Gastroesophageal sphincter (tissue), 4 donors: ENCODE data around the gene ALPL. TPM values are rescaled to one million over a fixed set of nuclear protein-coding genes. Genes with fewer than 3 reads are reported as not detected.

ENCODE experiments used
- ATAC-seq: fragments of 150-250 bp; one replicate; pipeline ENCODE4 v1.9.1; 2016; ENCODE audit warnings: mild to moderate bottlenecking, moderate library complexity
- H3K27ac ChIP-seq, 4 donors: fragments of 200-600 bp; sonication (generic) in 3 of 4; 1 replicate in 3 of 4; 2 replicates in 1 of 4; pipeline ENCODE4 v1.5.1; 2016 to 2019
- H3K27me3 ChIP-seq: fragments of 200-600 bp; sonication (generic); one replicate; pipeline ENCODE4 v1.5.1; 2019
- H3K36me3 ChIP-seq, 2 donors: fragments of 200-600 bp; sonication (generic); one replicate each; pipeline ENCODE4 v1.5.1; 2019; ENCODE audit warnings: control low read depth in 1 of 2
- H3K4me1 ChIP-seq, 3 donors: fragments of 200-600 bp; sonication (generic); 1 replicate in 2 of 3; 2 replicates in 1 of 3; pipeline ENCODE4 v1.5.1; 2016 to 2019; ENCODE audit warnings: control low read depth in 2 of 3
- H3K4me3 ChIP-seq, 2 donors: fragments of 200-600 bp; sonication (generic); one replicate each; pipeline ENCODE4 v1.5.1; 2019; ENCODE audit warnings: mild to moderate bottlenecking in 1 of 2, moderate library complexity in 1 of 2
- H3K9me3 ChIP-seq, 3 donors: fragments of 200-600 bp; sonication (generic); one replicate each; pipeline ENCODE4 v1.5.1; 2017 to 2019; ENCODE audit warnings: control low read depth in 2 of 3
- EP300 ChIP-seq: sonication (generic); formaldehyde crosslinking; IDR thresholded peaks from one replicate; pipeline ENCODE4 v1.6.1; 2017; ENCODE audit warnings: antibody characterized with exemption, mild to moderate bottlenecking
- POLR2A ChIP-seq, 2 donors: fragments of 450-650 bp; IDR thresholded peaks; one replicate each; pipeline ENCODE4 v1.6.1; 2017; ENCODE audit warnings: antibody characterized with exemption in 2 of 2, mild to moderate bottlenecking in 2 of 2, moderate library complexity in 1 of 2
- POLR2AphosphoS5 ChIP-seq: sonication (generic); formaldehyde crosslinking; IDR thresholded peaks from one replicate; pipeline ENCODE4 v1.6.1; 2017; ENCODE audit warnings: antibody characterized with exemption
- WGBS, 2 donors: methylation state at CpG; one replicate each; pipeline ENCODE4 v1.1.5; 2018; ENCODE audit warnings: low coverage in 1 of 2; 5-methylcytosine and 5-hydroxymethylcytosine counted together
- total RNA-seq, 4 donors: library from RNA; depleted of rRNA; stranded (reverse); fragments of >200 nt; gene quantifications; one replicate each; pipeline ENCODE4 v1.1.0, GENCODE V29; 2016
- TF ChIP-seq, protein P1 (sequence below), 4 experiments: fragments of 200-600 bp in 2 of 4; fragments of 450-650 bp in 2 of 4; sonication (generic) in 1 of 4; IDR thresholded peaks; one replicate each; pipeline ENCODE4 v1.5.1; 2017 to 2019; ENCODE audit warnings: antibody characterized with exemption in 4 of 4, mild to moderate bottlenecking in 2 of 4, moderate library complexity in 2 of 4

The ALPL gene
- total RNA-seq, 4 donors from 2014 or later: 0.62 to 6.1 (median 3.9) TPM

DNA sequence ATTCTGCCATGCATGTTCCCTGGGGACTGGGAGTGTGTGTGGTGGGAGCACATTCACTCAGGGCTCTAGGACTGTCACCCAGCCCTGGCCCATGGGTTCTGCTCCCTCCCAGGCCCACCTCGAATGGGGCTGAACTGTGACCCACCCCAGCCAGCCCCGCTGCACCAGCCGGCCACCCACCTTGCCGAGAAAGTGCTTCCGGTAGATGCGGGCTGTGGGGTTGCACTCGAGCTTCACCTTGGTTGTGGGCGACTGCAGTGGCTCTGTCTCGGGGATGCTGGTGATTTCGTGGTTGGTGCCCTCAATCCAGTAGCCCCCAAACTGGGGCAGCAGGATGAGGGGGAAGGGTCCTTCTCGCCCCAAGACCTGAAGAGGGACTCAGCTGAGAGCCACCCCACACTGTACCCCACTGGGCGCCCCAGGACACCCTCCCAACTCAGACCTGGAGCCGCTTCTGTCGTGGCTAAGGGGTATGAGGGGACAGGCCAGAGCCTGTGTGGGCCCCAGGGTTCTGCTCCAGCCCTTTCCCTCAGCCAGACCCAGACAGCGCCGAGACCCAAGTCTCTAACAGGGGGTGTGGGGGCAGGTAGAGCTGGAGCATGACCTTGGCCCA is 108.0 kb downstream of the ALPL start:
- TF ChIP-seq, protein P1, sequence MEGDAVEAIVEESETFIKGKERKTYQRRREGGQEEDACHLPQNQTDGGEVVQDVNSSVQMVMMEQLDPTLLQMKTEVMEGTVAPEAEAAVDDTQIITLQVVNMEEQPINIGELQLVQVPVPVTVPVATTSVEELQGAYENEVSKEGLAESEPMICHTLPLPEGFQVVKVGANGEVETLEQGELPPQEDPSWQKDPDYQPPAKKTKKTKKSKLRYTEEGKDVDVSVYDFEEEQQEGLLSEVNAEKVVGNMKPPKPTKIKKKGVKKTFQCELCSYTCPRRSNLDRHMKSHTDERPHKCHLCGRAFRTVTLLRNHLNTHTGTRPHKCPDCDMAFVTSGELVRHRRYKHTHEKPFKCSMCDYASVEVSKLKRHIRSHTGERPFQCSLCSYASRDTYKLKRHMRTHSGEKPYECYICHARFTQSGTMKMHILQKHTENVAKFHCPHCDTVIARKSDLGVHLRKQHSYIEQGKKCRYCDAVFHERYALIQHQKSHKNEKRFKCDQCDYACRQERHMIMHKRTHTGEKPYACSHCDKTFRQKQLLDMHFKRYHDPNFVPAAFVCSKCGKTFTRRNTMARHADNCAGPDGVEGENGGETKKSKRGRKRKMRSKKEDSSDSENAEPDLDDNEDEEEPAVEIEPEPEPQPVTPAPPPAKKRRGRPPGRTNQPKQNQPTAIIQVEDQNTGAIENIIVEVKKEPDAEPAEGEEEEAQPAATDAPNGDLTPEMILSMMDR (IDR thresholded peaks at IDR 0.05): no peak
- TF ChIP-seq POLR2A (IDR thresholded peaks at IDR 0.05): no peak
- ATAC-seq: no peak
- WGBS, 2 donors: 87 to 93% methylated on average over 3 to 5 of the region's 16 CpGs

DNA sequence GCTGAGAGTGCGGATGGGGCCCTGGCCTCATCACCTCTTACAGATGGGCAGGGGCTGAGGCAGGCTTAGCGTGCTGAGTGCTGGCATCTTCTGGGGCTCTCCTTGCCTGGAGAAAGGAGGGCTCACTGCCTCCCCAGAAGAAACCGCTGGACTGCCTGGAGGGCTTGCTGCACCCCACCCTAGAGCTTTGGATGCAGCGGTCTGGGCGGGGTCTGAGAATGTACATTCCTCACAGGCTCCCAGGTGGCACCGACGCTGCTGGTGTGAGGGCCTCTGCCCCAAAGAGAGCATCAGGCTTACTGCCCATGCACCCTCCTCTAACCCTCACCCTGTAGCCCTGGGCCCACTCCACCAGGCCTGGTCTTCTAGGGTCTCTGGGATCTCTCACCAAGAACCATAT is 108.8 kb downstream of the ALPL start:
- no peak for ATAC-seq
- no CpG with 5 or more reads among the region's 7 CpGs for WGBS, 2 donors
- H3K27me3 ChIP-seq: peaks cover 11% of the 10 kb centered on the region

More for the DNA sequence above, 108.0 kb downstream of the ALPL start:
- Histone ChIP-seq H3K4me3 (no peak overlapping the region), H3K27ac (no peak overlapping the region), H3K27me3 (peaks cover 6% of the 10 kb centered on the region), H3K36me3 (no peaks in the 10 kb centered on the region), H3K4me1 (peaks cover 0 to 8% (median 0%) of the 10 kb centered on the region in 3 donors), H3K9me3 (no peaks in the 10 kb centered on the region)

DNA sequence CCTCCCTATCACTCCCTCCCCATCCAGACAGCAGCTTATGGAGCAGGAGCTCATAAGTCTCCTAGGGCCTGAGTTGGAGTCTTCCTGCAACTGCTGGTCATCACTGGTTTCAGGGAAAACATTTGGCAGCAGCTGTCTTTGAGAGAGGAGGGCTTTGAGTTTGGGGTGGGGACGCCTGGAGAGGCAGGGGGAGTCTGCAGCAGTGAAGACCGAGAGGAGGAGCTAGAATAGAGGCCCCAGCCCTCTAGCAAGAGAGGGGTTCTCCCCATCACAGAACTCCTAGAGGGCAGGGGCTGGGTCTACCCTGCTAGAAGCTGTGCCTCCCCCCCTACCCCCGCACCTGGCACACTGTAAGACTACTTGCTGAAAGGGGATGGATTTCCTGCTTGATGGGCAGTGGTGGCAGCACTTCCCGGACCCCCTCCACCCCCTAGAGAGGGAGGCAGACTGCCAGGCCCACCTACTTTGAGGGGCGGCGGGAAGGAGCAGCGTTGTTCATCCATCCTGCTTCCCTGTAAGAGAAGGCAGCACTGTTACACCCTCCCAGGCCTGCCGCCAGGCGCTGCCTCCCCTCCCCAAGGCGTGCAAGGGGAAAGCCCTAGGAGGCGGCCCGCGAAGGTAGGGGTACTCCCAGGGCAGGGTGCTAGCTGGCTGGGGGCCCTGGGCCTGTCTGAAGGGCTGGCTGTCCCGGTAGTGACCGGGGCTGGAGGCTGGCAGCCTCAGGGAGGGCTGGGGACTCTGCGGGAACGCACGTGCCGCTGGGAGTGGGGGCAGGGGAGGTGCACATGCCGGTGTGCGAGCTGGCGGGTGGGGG is 109.5 kb downstream of the ALPL start:
- no peak for ATAC-seq
- Histone ChIP-seq H3K27ac (no peak overlapping the region), H3K36me3 (no peaks in the 10 kb centered on the region), H3K27me3 (peaks cover 18% of the 10 kb centered on the region), H3K4me1 (peaks cover 0 to 8% (median 0%) of the 10 kb centered on the region in 3 donors), H3K9me3 (no peaks in the 10 kb centered on the region), H3K4me3 (no peak overlapping the region)
- WGBS, 2 donors: 13% methylated on average over 7 of the region's 22 CpGs; no CpG with 5 or more reads in 1 of the 2 donors
- no peak for TF ChIP-seq EP300
- TF ChIP-seq, protein P1 (IDR thresholded peaks at IDR 0.05): no peak
- TF ChIP-seq POLR2A (IDR thresholded peaks at IDR 0.05): no peak
- TF ChIP-seq POLR2AphosphoS5: no peak

More for the DNA sequence above, 108.8 kb downstream of the ALPL start:
- peaks cover 0 to 8% (median 0%) of the 10 kb centered on the region in 3 donors for H3K4me1 ChIP-seq
- TF ChIP-seq, protein P1 (IDR thresholded peaks at IDR 0.05): no peak
- no peak for TF ChIP-seq EP300
- no peak for TF ChIP-seq POLR2A (IDR thresholded peaks at IDR 0.05)
- TF ChIP-seq POLR2AphosphoS5: no peak
- no peak overlapping the region for H3K4me3 ChIP-seq
- no peaks in the 10 kb centered on the region for H3K36me3 ChIP-seq
- H3K27ac ChIP-seq: no peak overlapping the region
- H3K9me3 ChIP-seq: no peaks in the 10 kb centered on the region

DNA sequence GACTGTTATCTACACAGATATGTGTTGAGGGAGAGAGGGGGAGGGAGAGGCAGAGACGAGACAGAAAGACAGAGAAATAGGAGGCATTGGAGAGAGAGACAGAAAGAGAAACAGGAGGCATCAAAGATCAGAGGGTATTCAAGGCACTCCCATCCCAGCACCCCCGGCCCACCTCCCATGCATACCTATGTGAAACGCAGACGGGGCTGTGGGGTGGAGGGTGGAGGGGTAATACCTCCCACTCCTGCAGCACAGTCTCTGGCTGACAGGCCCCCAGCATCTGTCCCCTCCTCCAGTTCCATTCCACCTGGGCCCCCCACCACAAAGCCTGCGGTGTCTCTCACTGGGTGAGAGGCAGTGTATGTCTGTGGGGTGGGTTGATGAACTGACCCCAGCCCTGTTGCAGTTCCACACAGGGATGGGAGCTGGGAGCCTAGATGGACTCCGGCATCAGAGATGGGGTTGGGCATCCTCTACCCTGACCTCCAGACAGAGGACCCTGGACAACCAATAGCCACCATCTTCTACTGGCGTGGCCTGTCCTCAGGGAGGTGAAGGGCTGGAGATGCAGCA is 110.2 kb downstream of the ALPL start:
- peaks cover 0 to 8% (median 0%) of the 10 kb centered on the region in 3 donors for H3K4me1 ChIP-seq
- H3K9me3 ChIP-seq: no peaks in the 10 kb centered on the region
- H3K4me3 ChIP-seq: no peak overlapping the region
- no peak overlapping the region for H3K27ac ChIP-seq
- ATAC-seq: no peak
- H3K27me3 ChIP-seq: peaks cover 25% of the 10 kb centered on the region
- no peaks in the 10 kb centered on the region for H3K36me3 ChIP-seq
- no peak for TF ChIP-seq EP300
- TF ChIP-seq POLR2A (IDR thresholded peaks at IDR 0.05): no peak
- no peak for TF ChIP-seq POLR2AphosphoS5
- TF ChIP-seq, protein P1 (IDR thresholded peaks at IDR 0.05): no peak
- WGBS, 2 donors: 20 to 36% methylated on average over 1 to 4 of the region's 7 CpGs
